GM11168 (cell line): ENCODE results near the gene BCAN.

Experiments
- in situ Hi-C: fragments of 300-500 bp; cut with MboI; formaldehyde crosslinking; loops from one replicate; pipeline ENCODE4 v1.12.0; 2022; ENCODE audit warnings: low sequenced_read_pairs; ENCODE audit not compliant: unreplicated experiment

BCAN gene

DNA sequence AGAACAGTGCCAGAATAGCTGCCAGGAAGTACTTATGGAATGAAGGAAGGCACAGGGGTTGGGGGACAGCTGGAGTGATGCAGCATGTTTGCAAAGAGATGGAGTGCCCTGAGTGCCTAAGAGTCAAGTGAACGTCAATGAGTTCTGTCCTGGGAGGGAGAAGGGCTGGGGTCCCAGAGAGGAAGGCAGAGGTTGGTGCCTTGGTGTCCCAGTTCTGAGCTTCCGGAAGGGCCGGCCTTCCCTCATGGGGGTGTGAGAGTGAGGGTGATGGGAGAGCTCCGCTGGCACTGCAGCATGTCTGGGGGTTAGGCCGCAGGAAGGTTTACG is 17.7 kb downstream of the BCAN start:
- in situ Hi-C loops = no loop called here

- in situ Hi-C loops = no loop called here
Measured at GRCh38 chr1:156659988-156660751, 18.3 kb downstream of the BCAN start.

GRCh38 chr1:156660752-156661112 is 18.8 kb downstream of the BCAN start:
- in situ Hi-C loops = no loop called here

DNA sequence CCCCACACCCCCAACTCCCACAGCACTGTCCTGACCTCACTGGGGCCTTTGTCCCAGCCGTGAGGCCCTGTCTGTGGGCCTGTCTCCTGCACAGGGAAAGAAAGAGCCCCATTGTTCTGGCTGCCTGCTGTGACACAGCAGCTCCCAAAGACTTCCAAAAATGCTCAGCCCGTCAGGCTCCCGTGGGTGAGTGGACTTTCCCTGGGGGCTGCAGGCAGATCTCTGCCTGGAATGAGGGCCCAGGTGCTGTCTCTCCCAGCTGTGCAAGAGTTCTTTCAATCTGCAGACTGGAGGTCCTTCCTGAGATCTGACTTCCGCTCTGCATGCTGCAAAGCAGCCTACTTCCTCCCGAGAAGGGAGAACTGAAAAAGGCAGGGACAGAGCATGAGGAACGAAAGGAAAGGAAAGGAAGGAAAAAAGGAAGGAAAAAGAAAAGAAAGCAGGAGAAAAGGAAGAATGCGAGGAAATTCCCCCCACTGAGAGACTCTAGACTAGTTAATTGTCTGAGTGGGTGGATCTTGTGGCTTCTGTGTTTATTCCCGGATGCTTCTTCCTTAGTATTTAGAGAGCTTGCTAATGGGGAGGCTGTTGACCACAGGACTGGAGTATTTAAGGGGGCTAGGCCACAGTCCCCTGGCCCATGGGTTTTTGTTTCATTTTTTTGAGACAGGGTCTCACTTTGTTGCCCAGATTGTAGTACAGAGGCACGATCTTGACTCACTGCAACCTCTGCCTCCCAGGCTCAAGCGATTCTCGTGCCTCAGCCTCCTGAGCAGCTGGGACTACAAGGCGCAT is 20.3 kb downstream of the BCAN start:
- in situ Hi-C loops = no loop called here

DNA sequence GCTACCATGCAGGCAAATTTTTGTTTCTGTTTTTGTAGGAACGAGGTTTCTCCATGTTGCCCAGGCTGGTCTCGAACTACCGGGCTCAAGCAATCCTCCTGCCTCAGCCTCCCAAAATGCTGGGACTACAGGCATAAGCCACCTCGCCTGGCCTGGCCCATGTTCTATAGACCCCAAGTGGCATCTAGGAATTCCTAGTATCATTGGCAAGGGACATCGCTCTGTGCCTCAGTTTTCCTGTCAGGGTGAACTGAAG is 20.8 kb downstream of the BCAN start:
- in situ Hi-C loops = no loop called here

GRCh38 chr1:156663178-156663577 is 21.3 kb downstream of the BCAN start:
- in situ Hi-C loops = no loop called here

- in situ Hi-C loops = no loop called here
Measured at GRCh38 chr1:156664046-156664766, 22.3 kb downstream of the BCAN start.

GRCh38 chr1:156664767-156665411 is 23.0 kb downstream of the BCAN start:
- in situ Hi-C loops = no loop called here

GRCh38 chr1:156665539-156665938 is 23.6 kb downstream of the BCAN start:
- in situ Hi-C loops = no loop called here

- in situ Hi-C loops = no loop called here
Measured at GRCh38 chr1:156666862-156667609, 25.1 kb downstream of the BCAN start.

GRCh38 chr1:156667610-156667967 is 25.7 kb downstream of the BCAN start:
- in situ Hi-C loops = no loop called here

- in situ Hi-C loops = no loop called here
Measured at GRCh38 chr1:156667968-156668709, 26.2 kb downstream of the BCAN start.

DNA sequence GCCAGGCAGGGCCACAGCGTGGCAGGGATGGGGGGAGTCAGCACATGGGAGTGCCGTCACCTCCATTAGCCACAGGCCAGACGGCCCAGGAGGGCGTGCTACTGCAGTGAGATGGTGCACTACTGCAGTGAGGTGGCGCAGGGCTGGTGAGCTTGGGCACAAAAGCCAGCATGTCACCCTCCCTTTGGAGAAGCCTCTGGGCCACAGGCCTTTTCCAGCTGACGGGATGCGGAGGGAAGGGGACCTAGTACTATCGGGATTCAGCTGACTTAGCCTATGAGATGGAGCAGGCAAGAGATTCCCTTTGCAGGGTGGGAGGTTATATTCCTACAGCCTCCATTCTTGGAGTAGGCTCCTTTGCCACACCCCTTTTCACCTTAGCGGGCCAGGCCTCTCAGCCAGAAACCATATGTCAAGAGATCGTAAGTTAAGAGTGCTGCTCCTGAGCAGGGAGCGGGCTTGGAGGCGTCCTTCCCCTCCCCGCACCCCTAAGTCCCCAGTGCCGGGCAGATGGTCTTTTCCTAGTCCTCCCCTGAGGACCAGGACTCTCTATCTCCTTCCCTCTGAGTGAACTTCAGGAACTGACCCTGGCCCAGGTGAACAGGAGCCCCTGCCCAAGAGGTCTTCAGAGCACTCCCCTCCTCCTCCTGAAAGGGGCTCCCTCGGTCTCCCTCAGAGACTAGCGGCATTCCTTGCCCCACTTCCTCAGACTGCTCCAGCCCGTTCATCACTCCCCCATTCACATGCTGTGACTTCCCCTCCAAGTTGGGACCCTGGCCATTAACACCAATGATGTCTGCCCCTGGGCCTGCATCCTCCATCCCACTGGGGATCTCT is 27.1 kb downstream of the BCAN start:
- in situ Hi-C loops = no loop called here

- in situ Hi-C loops = no loop called here
Measured at GRCh38 chr1:156669794-156670193, 27.9 kb downstream of the BCAN start.

DNA sequence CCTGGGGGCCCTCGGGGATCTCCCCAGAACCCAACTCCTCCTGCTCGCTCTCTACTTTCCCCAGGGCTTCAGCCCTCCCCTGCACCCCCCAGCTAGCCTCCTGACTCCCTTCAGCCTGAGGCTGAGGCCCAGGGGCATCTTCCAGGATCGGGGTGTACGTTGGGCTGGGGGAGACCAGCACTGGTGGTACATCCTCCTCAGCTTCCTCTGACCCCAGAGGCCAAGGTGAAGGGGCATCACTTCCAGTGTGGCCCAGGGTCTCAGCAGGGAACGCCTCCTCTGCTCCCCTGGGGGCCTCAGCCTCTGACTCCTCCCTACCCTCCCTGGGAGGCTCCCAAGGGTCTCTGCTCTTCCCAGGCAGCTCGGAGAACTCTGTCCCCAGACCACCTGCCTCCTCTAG is 28.4 kb downstream of the BCAN start:
- in situ Hi-C loops = no loop called here

GRCh38 chr1:156670791-156671190 is 28.9 kb downstream of the BCAN start:
- in situ Hi-C loops = no loop called here

DNA sequence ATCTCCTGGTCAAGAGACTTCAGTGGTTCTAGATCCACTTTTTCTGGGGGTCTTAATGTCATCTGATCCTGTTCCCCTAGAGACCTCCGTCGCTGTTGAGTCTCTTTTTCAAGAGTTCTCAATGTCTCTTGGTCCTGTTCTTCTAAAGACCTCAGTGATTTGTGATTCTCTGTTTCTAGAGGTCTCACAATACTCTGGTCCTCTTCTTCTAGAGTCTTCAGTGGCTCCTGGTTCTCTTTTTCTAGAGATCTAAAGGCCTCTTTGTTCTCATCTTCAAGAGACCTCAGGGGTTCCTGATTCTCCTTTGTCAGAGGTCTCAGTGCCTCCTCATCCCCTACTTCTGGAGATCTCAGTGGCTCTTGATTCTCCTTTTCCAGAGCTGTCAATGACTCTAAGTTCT is 29.9 kb downstream of the BCAN start:
- in situ Hi-C loops = no loop called here

- in situ Hi-C loops = no loop called here
Measured at GRCh38 chr1:156673387-156674121, 31.6 kb downstream of the BCAN start.
